Peyer's patch (tissue), 4 donors: Measurements from ENCODE around the gene ELP2. TPM values are rescaled to one million over a fixed set of nuclear protein-coding genes. Genes with fewer than 3 reads are reported as not detected.

Source experiments
- DNase-seq, 3 donors: peaks; one replicate each; pipeline ENCODE4 v3.0.0-alpha.2; 2017 to 2019
- H3K27ac ChIP-seq, 4 donors: fragments of 200-600 bp; sonication (generic); one replicate each; pipeline ENCODE4 v1.5.1; 2016 to 2019
- H3K27me3 ChIP-seq, 2 donors: fragments of 200-600 bp; sonication (generic); one replicate each; pipeline ENCODE4 v1.5.1; 2019
- H3K36me3 ChIP-seq, 3 donors: fragments of 200-600 bp; sonication (generic); one replicate each; pipeline ENCODE4 v1.5.1; 2016 to 2019
- H3K4me1 ChIP-seq, 4 donors: fragments of 200-600 bp; sonication (generic); one replicate each; pipeline ENCODE4 v1.5.1; 2016 to 2019
- H3K4me3 ChIP-seq, 4 donors: fragments of 200-600 bp; sonication (generic); 1 replicate in 3 of 4; 2 replicates in 1 of 4; pipeline ENCODE4 v1.5.1; 2016 to 2019; ENCODE audit warnings: mild to moderate bottlenecking in 1 of 4
- H3K9me3 ChIP-seq, 4 donors: fragments of 200-600 bp; sonication (generic); one replicate each; pipeline ENCODE4 v1.5.1; 2016 to 2019; ENCODE audit warnings: mild to moderate bottlenecking in 1 of 4
- CTCF ChIP-seq, 6 experiments: fragments of 450-650 bp in 4 of 6; fragments of 200-600 bp in 2 of 6; sonication (generic) in 1 of 6; IDR thresholded peaks; one replicate each; pipeline ENCODE4 v1.5.1; 2017 to 2019; ENCODE audit warnings: antibody characterized with exemption in 6 of 6, mild to moderate bottlenecking in 3 of 6, moderate library complexity in 1 of 6
- POLR2A ChIP-seq, 2 donors: fragments of 450-650 bp; IDR thresholded peaks; one replicate each; pipeline ENCODE4 v1.5.1; 2017; ENCODE audit warnings: antibody characterized with exemption in 2 of 2, mild to moderate bottlenecking in 2 of 2, moderate library complexity in 2 of 2
- total RNA-seq, 4 donors: library from RNA; depleted of rRNA; stranded (reverse); fragments of >200 nt; gene quantifications; one replicate each; pipeline ENCODE4 v1.1.0, GENCODE V29; 2016

The ELP2 gene
- total RNA-seq, 4 donors from 2014 or later: 41.2 to 74.6 (median 55.7) TPM

DNA sequence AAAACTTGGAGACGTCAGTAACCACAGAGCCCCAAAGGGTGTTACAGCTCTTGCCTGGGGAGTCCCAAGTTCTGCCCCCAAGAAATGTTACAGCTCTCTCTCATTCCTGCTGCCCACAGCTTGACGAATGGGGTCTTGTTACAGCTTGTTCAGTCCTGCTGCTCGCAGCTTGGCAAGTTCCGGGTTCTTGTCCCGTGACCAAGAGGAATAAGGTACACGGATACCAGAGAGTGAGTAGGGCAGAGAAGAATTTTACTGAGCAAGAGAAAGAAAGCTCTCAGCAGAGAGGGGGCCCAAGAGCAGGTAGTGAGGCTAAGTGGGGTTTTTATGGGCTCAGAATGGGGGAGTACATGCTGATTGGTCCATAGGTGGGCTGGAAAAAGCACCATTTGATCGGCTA is 27.8 kb upstream of the ELP2 start:
- Histone ChIP-seq H3K9me3 (peaks cover 0 to 3% (median 0%) of the 10 kb centered on the region in 4 donors), H3K27ac (no peak overlapping the region), H3K27me3 (no peaks in the 10 kb centered on the region), H3K4me1 (no peaks in the 10 kb centered on the region), H3K36me3 (no peaks in the 10 kb centered on the region), H3K4me3 (no peak overlapping the region)
- TF ChIP-seq POLR2A (IDR thresholded peaks at IDR 0.05) (no peak), CTCF (IDR thresholded peaks at IDR 0.05) (no peak)
- DNase-seq: no peak

- TF ChIP-seq CTCF (IDR thresholded peaks at IDR 0.05) (no peak), POLR2A (IDR thresholded peaks at IDR 0.05) (no peak)
- no peak for DNase-seq
- Histone ChIP-seq H3K27ac (no peak overlapping the region), H3K9me3 (peaks cover 0 to 3% (median 0%) of the 10 kb centered on the region in 4 donors), H3K4me1 (no peaks in the 10 kb centered on the region), H3K27me3 (no peaks in the 10 kb centered on the region), H3K4me3 (no peak overlapping the region), H3K36me3 (peaks cover 0 to 2% (median 0%) of the 10 kb centered on the region in 3 donors)
Measured at GRCh38 chr18:36104749-36105148, 24.9 kb upstream of the ELP2 start.

- TF ChIP-seq POLR2A (IDR thresholded peaks at IDR 0.05): no peak
- no peak for TF ChIP-seq CTCF (IDR thresholded peaks at IDR 0.05)
- H3K4me3 ChIP-seq: no peak overlapping the region
Measured at GRCh38 chr18:36107477-36107876, 22.2 kb upstream of the ELP2 start.

GRCh38 chr18:36108196-36108595 is 21.5 kb upstream of the ELP2 start:
- TF ChIP-seq POLR2A (IDR thresholded peaks at IDR 0.05) (no peak), CTCF (IDR thresholded peaks at IDR 0.05) (no peak)
- no peak for DNase-seq
- H3K27ac ChIP-seq: no peak overlapping the region
- no peaks in the 10 kb centered on the region for H3K9me3 ChIP-seq
- peaks cover 0 to 28% (median 0%) of the 10 kb centered on the region in 3 donors for H3K36me3 ChIP-seq
- H3K4me1 ChIP-seq: no peaks in the 10 kb centered on the region
- H3K27me3 ChIP-seq: no peaks in the 10 kb centered on the region
- H3K4me3 ChIP-seq: no peak overlapping the region

More at GRCh38 chr18:36107477-36107876, 22.2 kb upstream of the ELP2 start:
- no peak overlapping the region for H3K27ac ChIP-seq
- peaks cover 0 to 21% (median 0%) of the 10 kb centered on the region in 3 donors for H3K36me3 ChIP-seq
- H3K9me3 ChIP-seq: no peaks in the 10 kb centered on the region
- H3K4me1 ChIP-seq: no peaks in the 10 kb centered on the region
- no peaks in the 10 kb centered on the region for H3K27me3 ChIP-seq
- no peak for DNase-seq

GRCh38 chr18:36108601-36109000 is 21.1 kb upstream of the ELP2 start:
- no peaks in the 10 kb centered on the region for H3K4me1 ChIP-seq
- TF ChIP-seq CTCF (IDR thresholded peaks at IDR 0.05): no peak
- no peak for TF ChIP-seq POLR2A (IDR thresholded peaks at IDR 0.05)
- no peak for DNase-seq

GRCh38 chr18:36109737-36110136 is 20.0 kb upstream of the ELP2 start:
- H3K36me3 ChIP-seq: peaks cover 0 to 40% (median 0%) of the 10 kb centered on the region in 3 donors
- no peak for DNase-seq

More at GRCh38 chr18:36108601-36109000, 21.1 kb upstream of the ELP2 start:
- Histone ChIP-seq H3K4me3 (no peak overlapping the region), H3K27me3 (no peaks in the 10 kb centered on the region), H3K27ac (no peak overlapping the region), H3K9me3 (no peaks in the 10 kb centered on the region), H3K36me3 (peaks cover 0 to 32% (median 0%) of the 10 kb centered on the region in 3 donors)

More at GRCh38 chr18:36109737-36110136, 20.0 kb upstream of the ELP2 start:
- Histone ChIP-seq H3K4me3 (no peak overlapping the region), H3K27me3 (no peaks in the 10 kb centered on the region), H3K9me3 (no peaks in the 10 kb centered on the region), H3K4me1 (no peaks in the 10 kb centered on the region), H3K27ac (no peak overlapping the region)
- no peak for TF ChIP-seq CTCF (IDR thresholded peaks at IDR 0.05)
- TF ChIP-seq POLR2A (IDR thresholded peaks at IDR 0.05): no peak
